HCT116 (cell line): ENCODE measurements around the gene LAMA4. TPM values are rescaled to one million over a fixed set of nuclear protein-coding genes. Genes with fewer than 3 reads are reported as not detected.

Experiments used
- ATAC-seq: fragments of 200-7000 bp; cut with Tn5 transposase; 2 replicates; pipeline ENCODE4 v1.9.1; 2020; ENCODE audit warnings: mild to moderate bottlenecking, moderate library complexity
- BruUV-seq: library from RNA; stranded (reverse); fragments of 400-500 nt; replicated peaks from 2 replicates; lab custom pipeline; 2021; lab: Mats Ljungman, UMichigan
- CTCF ChIA-PET: fragments of 300-600 bp; sonication (Branson Sonifier 250); formaldehyde crosslinking; loops from one replicate; lab custom pipeline; 2021; ENCODE audit warnings: antibody characterized with exemption; lab: Charles Lee
- POLR2A ChIA-PET: fragments of 300-600, 350-600 bp; sonication (Branson Sonifier 250); formaldehyde crosslinking; loops from one replicate; lab custom pipeline; 2021; ENCODE audit warnings: antibody characterized with exemption; lab: Charles Lee
- RAD21 ChIA-PET, 2 experiments: fragments of 300-600 bp; sonication (Branson Sonifier 250); formaldehyde crosslinking; loops; one replicate each; lab custom pipeline; 2023; ENCODE audit warnings: low total read pairs in 2 of 2; ENCODE audit not compliant: uncharacterized antibody in 2 of 2, unreplicated experiment in 2 of 2, low non-redundant PET in 1 of 2; lab: Charles Lee
- DNase-seq: peaks from one replicate; pipeline ENCODE4 v3.0.0-alpha.2; 2010; ENCODE audit warnings: low read depth, low spot score
- H2AFZ ChIP-seq: fragments of 200-600 bp; shearing (Covaris generic), sonication (generic); 2 replicates; pipeline ENCODE4 v1.6.1; 2017; ENCODE audit warnings: low read depth, mixed run types, mixed read lengths, antibody characterized with exemption, low read length; ENCODE audit not compliant: poor library complexity, severe bottlenecking
- H3K27ac ChIP-seq: 2 replicates; pipeline ENCODE4 v1.5.1; 2012; ENCODE audit warnings: low read depth, low read length
- H3K27me3 ChIP-seq: fragments of 200-600 bp; sonication (generic); 2 replicates; pipeline ENCODE4 v1.6.1; 2016; ENCODE audit warnings: mixed run types, low read length, mixed read lengths; ENCODE audit not compliant: insufficient read depth
- H3K36me3 ChIP-seq, 2 experiments: fragments of 200-500 bp in 1 of 2; fragments of 200-600 bp in 1 of 2; sonication (Bioruptor generic) in 1 of 2; sonication (generic) in 1 of 2; 2 replicates each; pipeline versions ENCODE4 v1.5.1 to v1.6.1; 2014 to 2016; ENCODE audit warnings: low read length in 2 of 2, inconsistent platforms in 1 of 2, mixed read lengths in 1 of 2, mixed run types in 1 of 2; ENCODE audit not compliant: insufficient read depth in 2 of 2, control insufficient read depth in 1 of 2
- H3K4me1 ChIP-seq, 2 experiments: fragments of 200-600 bp in 1 of 2; sonication (generic) in 1 of 2; 2 replicates each; pipeline versions ENCODE4 v1.5.1 to v1.6.1; 2012 to 2017; ENCODE audit warnings: low read length in 2 of 2, inconsistent platforms in 1 of 2, mild to moderate bottlenecking in 1 of 2, mixed read lengths in 1 of 2, mixed run types in 1 of 2, moderate library complexity in 1 of 2; ENCODE audit not compliant: insufficient read depth in 2 of 2, control insufficient read depth in 1 of 2
- H3K4me2 ChIP-seq: fragments of 200-600 bp; sonication (generic); 2 replicates; pipeline ENCODE4 v1.6.1; 2017; ENCODE audit warnings: mixed run types, low read length, mixed read lengths
- H3K4me3 ChIP-seq, 2 experiments: fragments of 200-600 bp in 1 of 2; sonication (generic) in 1 of 2; replicated peaks in 1 of 2; 2 replicates each; pipeline ENCODE4 v1.5.1; 2011 to 2016; ENCODE audit warnings: low read length in 2 of 2, control low read depth in 1 of 2, low read depth in 1 of 2, mild to moderate bottlenecking in 1 of 2, mixed read lengths in 1 of 2, mixed run types in 1 of 2
- H3K79me2 ChIP-seq: fragments of 200-600 bp; sonication (generic); 2 replicates; pipeline ENCODE4 v1.6.1; 2017; ENCODE audit warnings: mild to moderate bottlenecking, mixed run types, low read length, moderate library complexity, mixed read lengths; ENCODE audit not compliant: insufficient read depth
- H3K9ac ChIP-seq: fragments of 200-600 bp; sonication (generic); 2 replicates; pipeline ENCODE4 v1.6.1; 2016; ENCODE audit warnings: low read length, mixed read lengths
- H3K9me2 ChIP-seq: fragments of 200-600 bp; sonication (generic), shearing (Covaris generic); 2 replicates; pipeline ENCODE4 v1.6.1; 2017; ENCODE audit warnings: mixed run types, mild to moderate bottlenecking, moderate library complexity; ENCODE audit not compliant: insufficient read depth
- H3K9me3 ChIP-seq, 2 experiments: fragments of 200-500 bp in 1 of 2; fragments of 200-600 bp in 1 of 2; sonication (Bioruptor generic) in 1 of 2; sonication (generic) in 1 of 2; 2 replicates each; pipeline ENCODE4 v1.6.1; 2014 to 2017; ENCODE audit warnings: low read length in 2 of 2, mixed read lengths in 2 of 2, inconsistent platforms in 1 of 2, low read depth in 1 of 2, mild to moderate bottlenecking in 1 of 2, mixed run types in 1 of 2, moderate library complexity in 1 of 2; ENCODE audit not compliant: control insufficient read depth in 1 of 2, insufficient read depth in 1 of 2
- H4K20me1 ChIP-seq: fragments of 200-600 bp; sonication (generic), shearing (Covaris generic); 2 replicates; pipeline ENCODE4 v1.6.1; 2017; ENCODE audit warnings: mixed run types, mild to moderate bottlenecking, moderate library complexity; ENCODE audit not compliant: insufficient read depth
- CEBPB ChIP-seq: IDR thresholded peaks from 2 replicates; pipeline ENCODE4 v1.6.1; 2012; ENCODE audit warnings: low read depth
- CTCF ChIP-seq, 3 experiments: fragments of 200-600 bp in 1 of 3; sonication (generic) in 1 of 3; IDR thresholded peaks in 2 of 3; conservative IDR thresholded peaks in 1 of 3; 2 replicates each; pipeline ENCODE4 v1.5.1; 2012 to 2017; ENCODE audit warnings: low read depth in 2 of 3, low read length in 2 of 3, antibody characterized with exemption in 1 of 3, borderline replicate concordance in 1 of 3, control low read depth in 1 of 3, mild to moderate bottlenecking in 1 of 3, mixed read lengths in 1 of 3, mixed run types in 1 of 3, moderate library complexity in 1 of 3; ENCODE audit not compliant: insufficient read depth in 1 of 3
- EGR1 ChIP-seq: IDR thresholded peaks from 2 replicates; pipeline ENCODE4 v1.6.1; 2012; ENCODE audit warnings: low read depth
- ELF1 ChIP-seq: IDR thresholded peaks from 2 replicates; pipeline ENCODE4 v1.6.1; 2012; ENCODE audit warnings: low read depth, borderline replicate concordance
- EZH2phosphoT487 ChIP-seq: fragments of 200-600 bp; IDR thresholded peaks from 2 replicates; pipeline ENCODE4 v1.6.1; 2018; ENCODE audit warnings: antibody characterized with exemption, borderline replicate concordance
- JUND ChIP-seq: IDR thresholded peaks from 2 replicates; pipeline ENCODE4 v1.6.1; 2012
- POLR2A ChIP-seq: IDR thresholded peaks from 2 replicates; pipeline ENCODE4 v1.7.0; 2011; ENCODE audit warnings: borderline replicate concordance; ENCODE audit not compliant: insufficient read depth, insufficient read length; ENCODE audit errors: extremely low read depth
- RAD21 ChIP-seq: IDR thresholded peaks from 2 replicates; pipeline ENCODE4 v1.6.1; 2012; ENCODE audit warnings: low read depth, mild to moderate bottlenecking
- SIN3A ChIP-seq: IDR thresholded peaks from 2 replicates; pipeline ENCODE4 v1.6.1; 2012; ENCODE audit warnings: low read depth
- SP1 ChIP-seq: IDR thresholded peaks from 2 replicates; pipeline ENCODE4 v1.6.1; 2012; ENCODE audit warnings: low read depth
- SRF ChIP-seq: IDR thresholded peaks from 2 replicates; pipeline ENCODE4 v1.6.1; 2012; ENCODE audit warnings: low read depth
- TCF7L2 ChIP-seq: IDR thresholded peaks from 2 replicates; pipeline ENCODE4 v1.7.0; 2011; ENCODE audit warnings: borderline replicate concordance, inconsistent platforms; ENCODE audit not compliant: insufficient read depth, insufficient read length; ENCODE audit errors: extremely low read depth
- YY1 ChIP-seq: IDR thresholded peaks from 2 replicates; pipeline ENCODE4 v1.6.1; 2011; ENCODE audit warnings: low read length, low read depth, moderate library complexity, mild to moderate bottlenecking; ENCODE audit not compliant: insufficient replicate concordance; ENCODE audit errors: extremely low read depth
- ZBTB33 ChIP-seq: IDR thresholded peaks from 2 replicates; pipeline ENCODE4 v1.6.1; 2011; ENCODE audit warnings: mild to moderate bottlenecking, low read length, moderate library complexity; ENCODE audit not compliant: insufficient replicate concordance; ENCODE audit errors: extremely low read depth
- intact Hi-C: fragments of 100-400 bp; cut with micrococcal nuclease; formaldehyde crosslinking; loops from 2 replicates; pipeline ENCODE4 v1.10.0; 2022
- total RNA-seq: library from RNA; stranded (reverse); gene quantifications from one replicate; pipeline ENCODE4 v1.2.1, GENCODE V29; 2021; ENCODE audit not compliant: unreplicated experiment
- TF ChIP-seq, protein P1 (sequence below): IDR thresholded peaks from 2 replicates; pipeline ENCODE4 v1.6.1; 2012
- TF ChIP-seq, protein P2 (sequence below): IDR thresholded peaks from 2 replicates; pipeline ENCODE4 v1.6.1; 2012; ENCODE audit warnings: low read depth

The LAMA4 gene
- total RNA-seq, 1 experiment from 2014 or later, result 2.2 TPM

DNA sequence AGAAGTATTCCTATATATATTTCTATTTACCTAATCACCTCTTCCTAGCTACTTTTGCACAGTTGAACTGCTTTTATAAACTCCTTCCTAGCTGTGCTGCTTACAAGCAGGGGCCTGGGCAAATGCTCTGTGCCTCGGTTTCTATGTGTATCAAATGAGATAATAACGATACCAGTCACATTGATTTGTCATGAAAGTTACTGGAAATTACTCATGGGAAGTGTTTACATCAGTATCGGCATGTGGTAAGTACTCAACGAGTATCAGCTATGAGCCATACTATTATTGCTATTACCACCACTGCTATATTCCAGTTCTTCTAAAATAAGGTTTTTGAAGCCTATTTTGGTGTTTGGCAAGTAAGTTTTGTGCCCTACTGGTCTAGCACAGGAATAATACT, 4.9 kb downstream of the LAMA4 start (continued):
- TF ChIP-seq SRF (no peak), YY1 (no peak), CTCF (IDR thresholded peaks at IDR 0.05 in 2 of 3, conservative IDR thresholded peaks at IDR 0.05 in 1 of 3; ENCODE audit: borderline replicate concordance in 1 of 3, insufficient read depth in 1 of 3, low read depth in 2 of 3, low read length in 2 of 3) (no peak), RAD21 (no peak), EGR1 (no peak), POLR2A (no peak)

DNA sequence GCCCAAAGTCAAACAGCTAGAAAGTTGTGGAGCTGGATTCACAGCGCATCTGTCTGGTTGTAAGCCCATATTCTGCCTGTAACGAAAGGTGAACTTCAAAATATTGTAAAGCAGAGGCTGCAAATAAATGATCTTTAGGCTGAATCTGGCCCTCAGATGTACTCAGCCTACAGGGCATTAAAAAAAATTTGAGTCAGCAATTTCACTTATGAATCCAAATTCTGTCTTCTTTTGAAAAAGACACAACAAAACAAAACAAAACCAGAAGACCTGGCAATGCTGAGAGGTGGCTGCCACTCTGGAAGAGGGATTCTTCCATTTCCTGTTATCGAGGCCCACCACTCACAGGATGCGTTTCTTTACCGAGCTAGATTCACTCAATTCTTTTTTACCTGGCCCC, 7.1 kb downstream of the LAMA4 start:
- no peak for DNase-seq
- Histone ChIP-seq H3K9me2 (no peaks in the 10 kb centered on the region), H4K20me1 (no peaks in the 10 kb centered on the region), H3K4me1 (peaks cover 0 to 6% of the 10 kb centered on the region in 2 experiments; a peak in 2 of 4 replicates), H3K36me3 (no peaks in the 10 kb centered on the region), H3K27ac (no peak overlapping the region), H2AFZ (no peak overlapping the region), H3K4me3 (no peak overlapping the region), H3K27me3 (no peaks in the 10 kb centered on the region), H3K79me2 (no peaks in the 10 kb centered on the region), H3K9ac (no peak overlapping the region), H3K9me3 (no peaks in the 10 kb centered on the region), H3K4me2 (no peak overlapping the region)
- intact Hi-C loops, result no loop called here
- ATAC-seq, result no peak
- ChIA-PET CTCF (interaction anchor here (0.9 kb wide), 1 partner anchor 22 kb away, joined by 3 read pairs; no protein-coding TSS in a partner anchor), POLR2A (no interaction called here), RAD21 (no interaction called here)
- BruUV-seq, result no TSS peak
- TF ChIP-seq EZH2phosphoT487 (no peak), JUND (no peak), ELF1 (no peak), TCF7L2 (no peak), CEBPB (no peak), SIN3A (no peak), SP1 (no peak), ZBTB33 (no peak), POLR2A (no peak), YY1 (no peak)
- TF ChIP-seq, protein P1, sequence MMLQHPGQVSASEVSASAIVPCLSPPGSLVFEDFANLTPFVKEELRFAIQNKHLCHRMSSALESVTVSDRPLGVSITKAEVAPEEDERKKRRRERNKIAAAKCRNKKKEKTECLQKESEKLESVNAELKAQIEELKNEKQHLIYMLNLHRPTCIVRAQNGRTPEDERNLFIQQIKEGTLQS, result no peak
- TF ChIP-seq, protein P2, sequence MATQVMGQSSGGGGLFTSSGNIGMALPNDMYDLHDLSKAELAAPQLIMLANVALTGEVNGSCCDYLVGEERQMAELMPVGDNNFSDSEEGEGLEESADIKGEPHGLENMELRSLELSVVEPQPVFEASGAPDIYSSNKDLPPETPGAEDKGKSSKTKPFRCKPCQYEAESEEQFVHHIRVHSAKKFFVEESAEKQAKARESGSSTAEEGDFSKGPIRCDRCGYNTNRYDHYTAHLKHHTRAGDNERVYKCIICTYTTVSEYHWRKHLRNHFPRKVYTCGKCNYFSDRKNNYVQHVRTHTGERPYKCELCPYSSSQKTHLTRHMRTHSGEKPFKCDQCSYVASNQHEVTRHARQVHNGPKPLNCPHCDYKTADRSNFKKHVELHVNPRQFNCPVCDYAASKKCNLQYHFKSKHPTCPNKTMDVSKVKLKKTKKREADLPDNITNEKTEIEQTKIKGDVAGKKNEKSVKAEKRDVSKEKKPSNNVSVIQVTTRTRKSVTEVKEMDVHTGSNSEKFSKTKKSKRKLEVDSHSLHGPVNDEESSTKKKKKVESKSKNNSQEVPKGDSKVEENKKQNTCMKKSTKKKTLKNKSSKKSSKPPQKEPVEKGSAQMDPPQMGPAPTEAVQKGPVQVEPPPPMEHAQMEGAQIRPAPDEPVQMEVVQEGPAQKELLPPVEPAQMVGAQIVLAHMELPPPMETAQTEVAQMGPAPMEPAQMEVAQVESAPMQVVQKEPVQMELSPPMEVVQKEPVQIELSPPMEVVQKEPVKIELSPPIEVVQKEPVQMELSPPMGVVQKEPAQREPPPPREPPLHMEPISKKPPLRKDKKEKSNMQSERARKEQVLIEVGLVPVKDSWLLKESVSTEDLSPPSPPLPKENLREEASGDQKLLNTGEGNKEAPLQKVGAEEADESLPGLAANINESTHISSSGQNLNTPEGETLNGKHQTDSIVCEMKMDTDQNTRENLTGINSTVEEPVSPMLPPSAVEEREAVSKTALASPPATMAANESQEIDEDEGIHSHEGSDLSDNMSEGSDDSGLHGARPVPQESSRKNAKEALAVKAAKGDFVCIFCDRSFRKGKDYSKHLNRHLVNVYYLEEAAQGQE, result no peak
